Measurements from ENCODE around the gene LAMC3. TPM values are rescaled to one million over a fixed set of nuclear protein-coding genes. Genes with fewer than 3 reads are reported as not detected.

LAMC3 gene
- total RNA-seq, 2 donors from 2014 or later = 0.55 to 156 TPM

DNA sequence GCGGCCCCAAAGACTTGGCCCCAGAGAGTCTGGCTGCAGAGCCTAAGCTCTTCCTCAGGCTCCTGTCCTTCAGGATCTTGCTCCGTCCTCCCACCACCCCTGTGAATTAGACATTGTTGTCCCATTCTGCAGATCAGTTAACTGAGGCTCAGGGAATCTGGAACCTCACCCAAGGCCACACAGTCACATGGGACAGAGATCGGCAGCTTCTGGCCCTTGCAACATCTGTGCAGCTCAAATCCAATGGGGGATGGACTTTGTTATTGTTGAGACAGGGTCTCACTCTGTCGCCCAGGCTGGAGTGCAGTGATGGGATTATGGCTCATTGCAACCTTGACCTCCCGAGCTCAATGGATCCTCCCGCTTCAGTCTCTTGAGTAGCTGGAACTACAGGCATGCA lies 23.9 kb upstream of the LAMC3 start:
- no peak overlapping the region for H3K27ac ChIP-seq
- H3K27me3 ChIP-seq (replicated peaks; ENCODE audit: insufficient read depth) = no peaks in the 10 kb centered on the region
- intact Hi-C loops (cut with DNase I) = no loop called here
- no peak for DNase-seq (ENCODE audit: low spot score)
- TF ChIP-seq POLR2A (IDR thresholded peaks at IDR 0.05) (no peak), POLR2AphosphoS5 (IDR thresholded peaks at IDR 0.05) (no peak)
- TF ChIP-seq, protein P1, sequence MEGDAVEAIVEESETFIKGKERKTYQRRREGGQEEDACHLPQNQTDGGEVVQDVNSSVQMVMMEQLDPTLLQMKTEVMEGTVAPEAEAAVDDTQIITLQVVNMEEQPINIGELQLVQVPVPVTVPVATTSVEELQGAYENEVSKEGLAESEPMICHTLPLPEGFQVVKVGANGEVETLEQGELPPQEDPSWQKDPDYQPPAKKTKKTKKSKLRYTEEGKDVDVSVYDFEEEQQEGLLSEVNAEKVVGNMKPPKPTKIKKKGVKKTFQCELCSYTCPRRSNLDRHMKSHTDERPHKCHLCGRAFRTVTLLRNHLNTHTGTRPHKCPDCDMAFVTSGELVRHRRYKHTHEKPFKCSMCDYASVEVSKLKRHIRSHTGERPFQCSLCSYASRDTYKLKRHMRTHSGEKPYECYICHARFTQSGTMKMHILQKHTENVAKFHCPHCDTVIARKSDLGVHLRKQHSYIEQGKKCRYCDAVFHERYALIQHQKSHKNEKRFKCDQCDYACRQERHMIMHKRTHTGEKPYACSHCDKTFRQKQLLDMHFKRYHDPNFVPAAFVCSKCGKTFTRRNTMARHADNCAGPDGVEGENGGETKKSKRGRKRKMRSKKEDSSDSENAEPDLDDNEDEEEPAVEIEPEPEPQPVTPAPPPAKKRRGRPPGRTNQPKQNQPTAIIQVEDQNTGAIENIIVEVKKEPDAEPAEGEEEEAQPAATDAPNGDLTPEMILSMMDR (IDR thresholded peaks at IDR 0.05) = no peak
- H3K36me3 ChIP-seq = no peaks in the 10 kb centered on the region
- no peak overlapping the region for H3K4me3 ChIP-seq
- H3K4me1 ChIP-seq (replicated peaks) = no peaks in the 10 kb centered on the region
- H3K9me3 ChIP-seq = no peaks in the 10 kb centered on the region
- 87% methylated on average over 6 of the region's 6 CpGs for WGBS

DNA sequence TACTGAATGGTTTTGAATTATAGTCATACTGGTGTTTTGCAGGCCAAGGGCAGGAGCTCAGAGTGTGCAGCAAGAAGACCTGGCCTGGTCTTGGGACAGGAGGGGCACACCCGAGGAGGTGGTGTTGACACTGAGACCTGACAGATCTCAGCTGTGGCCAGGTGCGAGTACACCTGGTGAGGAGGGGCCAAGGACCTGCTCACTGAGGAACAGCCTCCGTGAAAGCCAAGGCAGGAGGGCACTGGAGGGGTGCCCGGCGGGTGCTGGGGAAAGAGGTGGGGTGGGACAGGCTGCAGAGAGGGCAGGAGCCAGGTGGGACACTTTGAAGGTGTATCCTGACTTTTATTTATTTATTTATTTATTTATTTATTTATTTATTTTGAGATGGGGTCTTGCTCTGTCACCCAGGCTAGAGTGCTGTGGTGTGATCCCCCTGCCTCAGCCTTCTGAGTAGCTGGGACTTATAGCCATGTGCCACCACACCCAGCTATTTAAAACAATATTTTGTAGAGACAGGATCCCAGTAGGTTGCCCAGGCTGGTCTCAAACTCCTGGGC lies 23.3 kb upstream of the LAMC3 start:
- no peaks in the 10 kb centered on the region for H3K4me1 ChIP-seq (replicated peaks)
- intact Hi-C loops (cut with DNase I) = no loop called here
- no peaks in the 10 kb centered on the region for H3K36me3 ChIP-seq
- H3K9me3 ChIP-seq = no peaks in the 10 kb centered on the region
- H3K4me3 ChIP-seq = no peak overlapping the region
- H3K27me3 ChIP-seq (replicated peaks; ENCODE audit: insufficient read depth) = no peaks in the 10 kb centered on the region
- WGBS = 60% methylated on average over 5 of the region's 5 CpGs
- no peak for DNase-seq (ENCODE audit: low spot score)
- H3K27ac ChIP-seq = no peak overlapping the region
- no peak for TF ChIP-seq POLR2A (IDR thresholded peaks at IDR 0.05)
- no peak for TF ChIP-seq POLR2AphosphoS5 (IDR thresholded peaks at IDR 0.05)
- TF ChIP-seq, protein P1 (IDR thresholded peaks at IDR 0.05) = no peak

DNA sequence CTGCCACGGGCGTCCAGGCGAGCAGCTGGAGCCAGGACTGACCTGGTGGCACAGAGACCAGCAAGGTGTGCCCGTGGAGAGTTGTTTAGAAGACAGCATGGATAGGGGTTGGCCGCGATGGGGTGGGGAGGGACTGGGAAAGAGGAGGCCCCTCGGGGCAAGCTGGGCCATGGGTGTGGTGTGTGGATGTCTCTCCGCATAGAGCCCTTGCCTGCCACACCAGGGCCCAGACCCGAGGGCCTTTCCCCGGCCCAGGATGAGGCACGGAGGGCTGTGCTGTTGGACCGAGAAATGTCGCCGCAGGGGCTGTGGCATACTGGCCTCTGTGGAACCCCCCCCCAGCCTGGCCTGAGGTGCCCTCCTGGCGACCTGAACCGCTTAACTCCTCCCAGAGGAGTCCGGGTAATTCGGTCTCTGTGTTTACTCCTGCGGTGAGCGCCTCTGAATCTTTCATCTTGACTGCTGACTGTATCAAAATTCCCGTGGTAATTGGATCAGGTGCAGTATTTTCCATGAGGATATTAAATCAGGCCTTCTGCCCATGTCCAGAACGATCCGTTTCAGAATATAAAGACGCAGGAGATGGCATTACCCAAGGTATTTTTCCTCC lies 22.5 kb upstream of the LAMC3 start:
- 59% methylated on average over 24 of the region's 24 CpGs for WGBS
- no peak overlapping the region for H3K4me3 ChIP-seq
- H3K27me3 ChIP-seq (replicated peaks; ENCODE audit: insufficient read depth) = no peaks in the 10 kb centered on the region
- intact Hi-C loops (cut with DNase I) = no loop called here
- no peaks in the 10 kb centered on the region for H3K4me1 ChIP-seq (replicated peaks)
- no peak overlapping the region for H3K27ac ChIP-seq
- DNase-seq (ENCODE audit: low spot score) = no peak
- no peaks in the 10 kb centered on the region for H3K9me3 ChIP-seq
- TF ChIP-seq POLR2A (IDR thresholded peaks at IDR 0.05) (no peak), POLR2AphosphoS5 (IDR thresholded peaks at IDR 0.05) (no peak)
- TF ChIP-seq, protein P1 (IDR thresholded peaks at IDR 0.05) = no peak
- H3K36me3 ChIP-seq = no peaks in the 10 kb centered on the region

DNA sequence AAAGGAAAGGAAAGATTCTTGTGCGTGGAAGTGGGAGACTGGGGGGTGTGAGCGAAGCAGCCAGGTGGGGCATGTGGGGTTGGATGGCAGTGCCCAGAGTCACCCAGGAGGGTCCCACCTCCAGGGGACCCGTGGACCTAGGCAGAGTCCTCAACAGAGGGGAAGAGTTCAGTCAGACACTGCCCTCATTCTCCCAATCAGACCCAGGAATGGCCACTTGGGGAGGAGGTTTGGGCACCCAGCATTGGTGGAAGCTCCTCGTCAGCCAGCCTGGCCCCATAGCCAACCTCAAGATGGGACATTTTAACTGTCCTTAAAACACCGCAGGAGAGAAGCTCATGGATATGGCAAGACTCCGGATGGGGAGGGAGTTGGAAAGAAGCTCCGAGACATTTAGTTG lies 21.9 kb upstream of the LAMC3 start:
- WGBS = 85% methylated on average over 7 of the region's 7 CpGs
- H3K27me3 ChIP-seq (replicated peaks; ENCODE audit: insufficient read depth) = no peaks in the 10 kb centered on the region
- intact Hi-C loops (cut with DNase I) = no loop called here
- H3K27ac ChIP-seq = no peak overlapping the region
- no peaks in the 10 kb centered on the region for H3K9me3 ChIP-seq
- no peak for DNase-seq (ENCODE audit: low spot score)
- no peak overlapping the region for H3K4me3 ChIP-seq
- TF ChIP-seq POLR2AphosphoS5 (IDR thresholded peaks at IDR 0.05) (no peak), POLR2A (IDR thresholded peaks at IDR 0.05) (no peak)
- TF ChIP-seq, protein P1 (IDR thresholded peaks at IDR 0.05) = no peak
- no peaks in the 10 kb centered on the region for H3K36me3 ChIP-seq
- H3K4me1 ChIP-seq (replicated peaks) = no peaks in the 10 kb centered on the region

DNA sequence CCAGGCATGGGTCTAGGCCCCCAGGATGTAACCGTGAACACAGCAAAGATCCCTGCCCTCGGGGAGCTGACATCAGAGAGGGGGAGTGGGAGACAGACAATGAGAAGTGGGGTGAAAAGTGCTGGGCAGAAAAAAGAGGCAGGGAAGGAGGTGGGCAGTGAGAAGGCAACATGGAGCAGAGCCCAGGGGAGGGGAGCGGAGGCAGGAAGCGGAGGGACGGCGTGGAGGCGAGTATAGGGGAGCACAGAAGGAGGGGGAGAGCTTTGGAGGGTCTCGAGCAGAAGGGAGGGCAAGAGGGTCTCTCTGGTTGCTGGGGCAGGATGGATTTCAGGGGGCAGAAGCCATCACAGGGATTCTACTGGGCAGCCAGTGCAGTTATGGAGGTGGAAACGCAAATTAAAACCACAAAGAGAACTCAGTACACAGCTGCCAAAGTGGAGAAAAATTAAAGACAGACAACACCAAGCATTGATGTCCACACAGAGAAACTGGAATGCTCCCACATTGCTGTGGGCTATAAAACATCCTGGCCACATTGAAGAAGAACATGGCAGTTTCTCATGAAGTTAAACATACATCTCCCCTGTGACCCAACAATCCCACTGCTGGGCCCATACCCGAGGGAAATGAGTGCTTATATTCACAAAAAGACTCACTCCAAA lies 21.1 kb upstream of the LAMC3 start:
- Histone ChIP-seq H3K4me1 (replicated peaks) (no peaks in the 10 kb centered on the region), H3K9me3 (no peaks in the 10 kb centered on the region), H3K27me3 (replicated peaks; ENCODE audit: insufficient read depth) (no peaks in the 10 kb centered on the region), H3K36me3 (no peaks in the 10 kb centered on the region), H3K4me3 (no peak overlapping the region), H3K27ac (no peak overlapping the region)
- intact Hi-C loops (cut with DNase I) = no loop called here
- DNase-seq (ENCODE audit: low spot score) = no peak
- WGBS = 66% methylated on average over 10 of the region's 10 CpGs
- no peak for TF ChIP-seq POLR2AphosphoS5 (IDR thresholded peaks at IDR 0.05)
- TF ChIP-seq POLR2A (IDR thresholded peaks at IDR 0.05) = no peak
- TF ChIP-seq, protein P1 (IDR thresholded peaks at IDR 0.05) = no peak

All from prostate gland (tissue), 2 donors.